GM18505 (cell line): ENCODE results near the gene NFILZ.
"Not testable (repeated sequence)": the region's sequence is repeated elsewhere in the genome, so short reads cannot be mapped to it uniquely, and the experiment has no call there.

ENCODE experiments used
- ATAC-seq: cut with Tn5 transposase; IDR thresholded peaks from one replicate; pipeline ENCODE4 v1.9.1; 2021; ENCODE audit not compliant: unreplicated experiment
- POLR2A ChIP-seq: IDR thresholded peaks from 4 replicates; pipeline ENCODE4 v1.6.1; 2011; ENCODE audit warnings: borderline replicate concordance; ENCODE audit not compliant: insufficient read depth, insufficient read length; ENCODE audit errors: extremely low read depth

Gene NFILZ

GRCh38 chr19:8617984-8618383, 12.4 kb upstream of the NFILZ start:
- ATAC-seq, result no peak
- TF ChIP-seq POLR2A, result no peak

GRCh38 chr19:8618751-8619150, 11.7 kb upstream of the NFILZ start:
- TF ChIP-seq POLR2A, result no peak
- no peak for ATAC-seq

- not testable (repeated sequence) for ATAC-seq
Observed at GRCh38 chr19:8622886-8623285, 7.5 kb upstream of the NFILZ start.

GRCh38 chr19:8626842-8627241, 3.6 kb upstream of the NFILZ start:
- ATAC-seq, result no peak

GRCh38 chr19:8629184-8629583, 1.2 kb upstream of the NFILZ start:
- no peak for TF ChIP-seq POLR2A
- no peak for ATAC-seq

More at GRCh38 chr19:8626842-8627241, 3.6 kb upstream of the NFILZ start:
- no peak for TF ChIP-seq POLR2A

GRCh38 chr19:8630796-8631424, 477 bp downstream of the NFILZ start:
- no peak for TF ChIP-seq POLR2A
- ATAC-seq, result no peak

- ATAC-seq, result no peak
- TF ChIP-seq POLR2A, result no peak
Observed at GRCh38 chr19:8631425-8631819, 989 bp downstream of the NFILZ start.

GRCh38 chr19:8635422-8635821, 5.0 kb downstream of the NFILZ start:
- TF ChIP-seq POLR2A, result no peak
- ATAC-seq, result no peak

GRCh38 chr19:8637070-8637469, 6.6 kb downstream of the NFILZ start:
- ATAC-seq, result not testable (repeated sequence)

GRCh38 chr19:8638078-8638619, 7.7 kb downstream of the NFILZ start:
- no peak for TF ChIP-seq POLR2A
- ATAC-seq, result no peak

- no peak for TF ChIP-seq POLR2A
- ATAC-seq, result no peak
Observed at GRCh38 chr19:8639821-8640401, 9.5 kb downstream of the NFILZ start.

GRCh38 chr19:8640402-8641004, 10.1 kb downstream of the NFILZ start:
- TF ChIP-seq POLR2A, result no peak
- no peak for ATAC-seq

GRCh38 chr19:8641221-8641907, 10.9 kb downstream of the NFILZ start:
- no peak for TF ChIP-seq POLR2A
- ATAC-seq, result no peak
